HG03196 (cell line): ENCODE measurements around the gene KLK4.
A peak's percentile ranks its signal among the peaks of the same experiment; 100 is the strongest.

Source experiments
- ATAC-seq: cut with Tn5 transposase; IDR thresholded peaks from one replicate; pipeline ENCODE4 v1.9.1; 2021; ENCODE audit not compliant: unreplicated experiment

The KLK4 gene, protein sequence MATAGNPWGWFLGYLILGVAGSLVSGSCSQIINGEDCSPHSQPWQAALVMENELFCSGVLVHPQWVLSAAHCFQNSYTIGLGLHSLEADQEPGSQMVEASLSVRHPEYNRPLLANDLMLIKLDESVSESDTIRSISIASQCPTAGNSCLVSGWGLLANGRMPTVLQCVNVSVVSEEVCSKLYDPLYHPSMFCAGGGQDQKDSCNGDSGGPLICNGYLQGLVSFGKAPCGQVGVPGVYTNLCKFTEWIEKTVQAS

DNA sequence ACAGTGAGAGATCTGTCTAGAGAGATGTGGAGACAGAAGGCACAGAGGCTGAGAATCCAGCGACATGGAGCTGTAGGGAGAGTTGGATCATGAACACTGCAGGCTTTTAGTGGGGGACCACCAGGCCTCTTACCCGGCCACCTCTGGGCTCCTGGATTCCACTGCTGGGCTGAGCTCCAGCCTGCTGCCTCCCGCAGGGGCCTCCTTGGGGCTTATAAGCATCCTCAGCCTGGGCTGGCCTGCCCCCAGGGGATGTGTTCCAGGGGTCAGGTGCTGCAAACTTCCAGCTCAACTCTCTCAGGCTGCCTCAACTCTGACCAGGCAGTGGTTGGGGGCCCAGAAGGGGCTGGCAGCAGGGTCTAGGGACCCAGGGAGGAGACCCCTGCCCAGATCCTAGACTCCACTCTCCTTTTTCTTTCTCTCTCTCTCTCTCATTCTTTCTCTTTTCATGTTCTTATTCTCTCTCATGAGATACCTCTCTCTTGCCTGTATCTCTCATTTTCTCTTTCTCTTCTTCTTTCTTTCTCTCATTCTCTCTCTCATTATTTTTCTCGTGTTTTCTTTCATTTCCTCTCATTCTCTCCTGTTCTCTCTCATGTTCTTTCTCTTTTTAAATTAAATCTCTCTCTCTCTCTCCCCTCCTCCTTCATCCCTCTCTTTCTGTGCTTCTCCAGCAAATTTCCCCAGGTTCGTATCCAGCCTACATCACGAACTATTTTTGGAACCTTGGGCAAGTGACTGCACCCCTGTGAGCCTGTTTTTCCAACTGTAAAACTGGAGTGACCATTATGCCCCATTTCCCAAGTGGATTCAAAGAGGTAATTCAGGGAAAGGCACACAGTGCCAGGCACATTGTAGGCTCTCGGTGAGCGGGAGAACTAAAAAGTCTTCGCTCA lies at the start of gene KLK4:
KLK4 (minus strand) TSS at position 190 of the 896 bp plus-strand sequence. CDS start 657 bp downstream, outside the sequence.
- no peak for ATAC-seq

DNA sequence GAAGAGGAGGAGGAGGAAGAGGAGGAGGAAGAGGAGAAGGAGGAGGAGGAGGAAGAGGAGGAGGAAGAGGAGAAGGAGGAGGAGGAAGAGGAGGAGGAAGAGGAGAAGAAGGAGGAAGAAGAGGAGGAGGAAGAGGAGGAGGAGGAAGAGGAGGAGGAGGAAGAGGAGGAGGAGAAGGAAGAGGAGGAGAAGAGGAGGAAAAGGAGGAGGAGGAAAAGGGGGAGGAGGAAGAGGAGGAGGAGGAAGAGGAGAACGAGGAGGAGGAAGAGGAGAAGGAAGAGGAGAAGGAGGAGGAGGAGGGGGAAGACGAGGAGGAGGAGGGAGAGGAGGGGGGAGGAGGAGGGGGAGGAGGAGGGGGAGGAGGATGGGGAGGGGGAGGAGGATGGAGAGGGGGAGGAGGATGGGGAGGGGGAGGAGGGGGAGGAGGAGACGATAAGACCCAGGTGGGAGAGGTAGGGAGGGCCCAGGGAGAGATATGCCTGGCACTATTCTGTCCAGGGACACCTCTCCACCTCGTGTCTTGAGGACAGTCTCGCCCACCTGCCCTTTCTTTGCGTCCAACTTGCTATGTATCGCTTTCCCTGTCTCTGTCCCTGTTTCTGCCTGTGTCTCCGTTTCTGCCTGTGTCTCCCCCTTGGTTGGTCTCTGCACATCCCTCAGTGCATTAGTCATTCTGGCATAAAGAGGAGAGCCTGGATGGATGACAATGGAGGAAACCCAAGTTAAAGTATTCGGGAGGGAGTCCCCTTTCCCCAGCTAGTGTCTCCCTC lies 48.7 kb upstream of the KLK4 start:
- ATAC-seq: no peak

DNA sequence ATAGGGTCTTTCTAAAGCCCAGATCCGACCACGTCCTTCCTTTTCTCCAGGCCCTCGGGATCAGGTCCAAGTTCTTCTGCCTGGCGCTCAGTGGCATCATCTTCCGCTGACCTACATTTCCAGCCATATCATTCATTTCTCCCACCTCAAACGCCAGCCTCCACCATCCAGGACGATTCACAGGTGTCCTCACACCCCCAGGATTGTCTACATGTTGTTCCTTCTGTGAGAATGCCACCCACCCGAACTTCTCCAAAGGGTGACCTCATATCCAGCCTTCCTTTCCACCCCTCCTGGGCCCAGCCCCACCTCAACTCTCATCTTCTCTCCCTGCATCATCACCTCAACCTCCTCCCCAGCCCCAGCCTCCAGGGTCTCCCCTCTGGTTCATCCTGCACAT lies 46.4 kb upstream of the KLK4 start:
- no peak for ATAC-seq

DNA sequence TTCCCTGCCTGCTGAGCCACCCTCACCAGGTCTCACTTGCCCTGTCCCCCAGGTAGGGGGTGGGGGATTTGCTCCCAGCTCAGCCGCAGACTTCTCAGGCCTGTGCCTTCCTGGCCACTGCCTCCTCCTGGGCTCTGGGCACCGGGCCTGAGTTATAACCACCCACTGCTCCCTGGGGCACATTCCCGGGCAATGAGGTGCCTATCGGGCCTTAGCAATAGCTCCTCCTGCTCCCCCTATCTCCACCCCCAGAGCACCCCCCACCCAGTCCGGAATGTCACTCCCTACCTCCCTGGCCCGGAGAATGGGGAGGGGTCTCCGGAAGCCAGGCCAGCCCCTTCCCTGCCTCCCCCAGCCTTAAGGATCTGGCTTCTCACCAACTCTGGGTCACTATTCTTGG lies 41.7 kb upstream of the KLK4 start, which contains the start of gene KLK5:
KLK5 (minus strand) TSS at position 129 of the 400 bp plus-strand sequence. CDS start 381 bp downstream, outside the sequence.
- ATAC-seq: no peak

DNA sequence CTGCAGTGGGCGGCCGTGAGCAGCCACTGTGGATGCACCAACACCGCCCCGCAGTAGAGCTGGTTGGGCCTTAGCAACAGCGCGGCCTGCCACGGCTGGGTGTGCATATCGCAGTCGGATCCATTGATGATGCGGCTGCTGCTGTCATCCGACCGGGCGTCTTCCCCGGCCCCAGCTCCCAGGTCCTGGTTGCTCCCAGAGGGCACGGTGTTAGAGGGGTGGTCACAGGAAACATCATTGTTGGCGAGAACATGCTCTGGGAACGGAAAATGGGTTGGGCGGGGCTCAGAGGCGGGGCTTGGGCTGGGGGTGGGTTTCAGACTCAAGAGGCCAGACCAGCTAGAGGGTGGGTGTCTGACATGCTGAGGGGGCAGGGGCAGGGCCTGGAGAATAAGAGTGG lies 38.7 kb upstream of the KLK4 start:
- ATAC-seq: no peak

DNA sequence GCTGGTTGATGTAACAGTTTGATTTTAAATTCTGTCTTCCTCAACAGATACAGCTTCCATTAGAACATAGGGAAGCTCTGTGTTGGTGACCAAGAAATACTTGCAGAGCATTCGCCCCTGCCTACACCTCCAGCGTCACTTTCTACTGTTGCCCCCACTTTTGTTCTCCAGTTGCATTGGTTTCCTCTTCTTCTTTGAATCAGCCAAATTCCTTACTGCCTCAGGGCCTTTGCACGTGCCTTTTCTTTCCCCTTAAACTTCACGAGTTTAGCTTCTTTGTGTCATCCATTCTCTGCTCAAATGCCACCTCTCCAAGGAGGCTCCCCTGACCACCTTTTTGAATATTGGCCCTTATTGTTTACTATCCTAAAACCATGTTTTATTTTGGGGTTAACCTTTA lies 35.9 kb upstream of the KLK4 start:
- no peak for ATAC-seq

DNA sequence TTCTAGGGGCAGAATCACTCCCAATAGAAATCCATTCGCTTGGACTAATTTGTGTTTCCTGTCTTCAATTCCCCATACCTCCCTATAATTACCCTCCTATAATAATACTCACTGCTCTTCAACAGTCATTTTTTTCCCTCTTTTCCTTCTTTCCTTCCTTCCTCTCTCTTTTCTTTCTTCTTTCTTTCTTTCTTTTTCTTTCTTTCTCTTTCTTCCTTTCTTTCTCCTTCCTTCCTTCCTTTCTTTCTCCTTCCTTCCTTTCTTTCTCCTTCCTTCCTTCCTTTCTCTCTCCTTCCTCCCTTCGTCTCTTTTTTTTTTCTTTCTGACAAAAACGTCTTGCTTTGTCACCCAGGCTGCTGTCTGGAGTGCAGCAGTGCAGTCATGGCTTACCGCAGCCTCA lies 33.6 kb upstream of the KLK4 start:
- no peak for ATAC-seq

DNA sequence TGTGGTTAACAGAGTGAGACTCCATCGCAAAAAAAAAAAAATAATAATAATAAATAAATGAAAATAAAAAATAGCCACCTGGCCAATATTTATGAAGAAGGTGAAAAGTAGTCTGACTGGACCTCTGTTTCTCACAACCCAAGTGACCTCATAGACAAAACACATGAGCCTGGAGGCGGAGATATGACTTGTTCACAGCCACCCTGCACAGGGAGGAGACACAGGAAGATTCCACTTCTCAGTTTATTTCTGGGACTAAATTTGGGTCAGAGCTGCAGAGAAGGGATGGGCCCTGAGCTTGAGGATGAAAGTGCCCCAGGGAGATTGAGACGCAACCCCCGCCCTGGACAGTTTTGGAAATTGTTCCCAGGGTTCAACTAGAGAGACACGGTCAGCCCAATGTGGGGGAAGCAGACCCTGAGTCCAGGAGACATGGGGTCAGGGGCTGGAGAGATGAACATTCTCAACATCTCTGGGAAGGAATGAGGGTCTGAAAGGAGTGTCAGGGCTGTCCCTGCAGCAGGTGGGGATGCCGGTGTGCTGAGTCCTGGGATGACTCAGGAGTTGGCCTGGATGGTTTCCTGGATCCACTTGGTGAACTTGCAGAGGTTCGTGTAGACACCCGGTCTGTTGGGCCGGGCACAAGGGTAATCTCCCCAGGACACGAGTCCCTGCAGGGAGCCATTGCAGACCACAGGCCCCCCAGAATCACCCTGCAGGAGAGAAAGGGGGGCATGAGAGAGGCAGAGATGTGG lies 32.1 kb upstream of the KLK4 start:
- no peak for ATAC-seq

DNA sequence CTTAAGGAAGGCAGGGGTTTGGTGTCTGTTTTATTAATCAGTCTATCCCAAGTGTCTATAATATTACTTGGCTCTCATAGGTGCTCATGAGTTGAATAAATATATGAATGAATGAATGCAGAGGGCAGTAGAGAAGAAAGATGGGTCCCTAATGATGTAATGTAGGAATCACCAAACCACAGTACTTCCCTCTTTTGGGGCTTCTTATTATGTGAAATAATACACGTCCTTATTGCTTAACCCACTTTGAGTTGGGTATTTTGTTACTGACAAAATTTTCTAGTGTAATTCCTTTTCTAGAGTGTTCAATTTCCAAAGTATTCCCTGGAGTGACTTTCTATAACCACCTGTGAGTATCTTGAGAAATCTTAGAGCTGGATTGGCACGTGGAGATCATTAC lies 28.4 kb upstream of the KLK4 start:
- no peak for ATAC-seq

DNA sequence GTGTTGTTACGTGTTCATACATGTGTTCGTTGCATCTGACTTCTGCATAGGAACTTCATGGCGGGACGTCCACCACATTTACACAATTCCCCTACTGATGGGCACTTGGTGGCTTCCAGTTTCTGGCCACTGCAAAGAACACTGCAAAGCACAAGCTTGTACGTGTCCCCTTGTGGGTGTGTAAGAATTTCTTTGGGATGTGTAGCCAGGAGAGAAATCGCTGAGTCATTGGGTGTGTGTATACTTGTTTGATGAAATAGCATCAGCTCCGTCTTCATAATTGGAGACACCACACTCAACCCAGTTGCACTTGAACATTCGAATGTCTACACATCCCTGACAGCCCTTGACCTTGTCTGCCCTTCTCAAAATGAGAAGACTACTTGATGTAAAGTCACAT lies 22.4 kb upstream of the KLK4 start:
- no peak for ATAC-seq

DNA sequence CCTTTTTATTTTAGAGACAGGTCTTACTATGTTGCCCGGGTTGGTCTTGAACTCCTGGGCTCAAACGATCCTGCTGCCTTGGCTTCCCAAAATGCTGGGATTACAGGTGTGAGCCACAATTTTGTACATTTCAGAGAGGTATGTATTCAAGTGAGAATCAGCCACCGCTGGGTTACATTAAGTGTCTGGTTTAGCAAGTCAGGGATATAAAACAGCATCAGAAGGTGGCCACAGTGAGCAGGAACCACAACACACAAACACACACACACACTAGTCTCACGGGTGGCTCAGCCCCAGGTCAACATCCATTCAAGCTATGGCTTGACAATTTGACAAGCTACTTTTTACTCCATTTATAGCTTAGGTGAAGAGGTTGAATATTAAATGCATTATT lies 21.5 kb upstream of the KLK4 start:
- ATAC-seq: no peak

DNA sequence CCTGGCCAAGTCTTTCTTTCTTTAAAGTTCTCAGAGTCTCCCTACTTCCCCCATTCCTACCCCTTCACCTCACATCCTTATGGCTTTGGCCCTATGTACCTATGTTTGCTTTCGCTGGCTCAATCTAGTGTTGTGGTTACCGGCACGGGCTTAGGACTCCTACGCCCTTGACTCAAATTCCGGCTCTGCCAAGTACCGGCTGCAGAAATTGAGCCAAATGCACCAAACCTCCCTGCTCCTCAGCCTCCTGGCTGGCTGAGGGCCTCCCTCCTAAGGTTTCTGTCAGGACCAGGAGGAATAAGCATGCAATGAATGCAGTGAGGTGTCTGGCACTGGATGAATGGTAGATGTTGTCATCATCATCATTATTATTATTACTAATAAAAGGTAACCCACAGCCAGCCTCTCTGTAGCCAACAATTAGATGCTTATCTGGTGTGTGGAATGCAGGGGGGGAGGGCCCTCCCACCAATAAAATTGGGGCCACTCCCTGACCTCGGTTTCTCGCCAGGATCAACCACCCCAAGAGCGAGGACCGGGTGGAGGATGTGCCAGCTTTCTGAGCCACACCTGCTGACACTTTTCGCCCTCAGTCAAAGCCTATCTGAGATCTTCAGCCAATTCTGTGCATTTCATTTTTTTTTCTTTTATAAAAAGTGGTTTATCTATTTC lies 21.0 kb upstream of the KLK4 start:
- no peak for ATAC-seq

DNA sequence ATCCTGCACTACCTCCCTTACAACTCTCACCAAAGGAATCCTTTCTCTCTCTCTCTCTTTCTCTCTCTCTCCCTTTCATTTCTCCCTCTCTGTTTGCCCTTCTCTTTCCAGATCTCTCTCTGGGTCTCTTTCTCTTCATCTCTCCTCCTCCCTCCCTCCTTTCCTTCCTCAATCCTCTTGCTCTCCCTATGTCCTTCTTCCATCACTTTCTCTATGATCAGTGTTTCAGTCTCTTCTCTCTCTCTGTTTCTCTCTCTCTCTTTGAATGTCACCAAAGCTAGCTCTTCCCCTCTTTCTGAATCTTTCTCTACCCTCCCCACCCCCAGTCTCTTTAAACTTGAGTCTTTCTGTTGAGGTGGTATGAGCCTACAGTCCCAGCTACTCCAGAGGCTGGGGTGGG lies 19.8 kb upstream of the KLK4 start:
- ATAC-seq: no peak

DNA sequence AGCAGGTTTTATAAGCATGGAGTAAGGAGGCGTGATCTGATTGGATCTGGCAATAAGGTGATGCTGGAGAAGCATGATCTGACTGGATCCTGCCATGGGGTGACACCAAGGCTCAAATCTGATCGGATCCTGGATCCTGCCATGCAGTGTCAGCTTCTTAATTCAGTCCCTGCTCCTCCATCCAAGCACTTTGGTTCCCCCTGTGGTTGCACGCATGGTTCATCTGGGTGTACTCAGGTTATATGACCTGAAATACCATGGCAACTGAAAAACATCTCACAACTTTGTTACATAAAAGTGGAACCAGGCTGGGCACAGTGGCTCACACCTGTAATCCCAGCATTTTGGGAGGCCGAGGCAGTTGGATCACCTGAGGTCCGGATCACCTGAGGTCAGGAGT lies 17.6 kb upstream of the KLK4 start:
- ATAC-seq: no peak

DNA sequence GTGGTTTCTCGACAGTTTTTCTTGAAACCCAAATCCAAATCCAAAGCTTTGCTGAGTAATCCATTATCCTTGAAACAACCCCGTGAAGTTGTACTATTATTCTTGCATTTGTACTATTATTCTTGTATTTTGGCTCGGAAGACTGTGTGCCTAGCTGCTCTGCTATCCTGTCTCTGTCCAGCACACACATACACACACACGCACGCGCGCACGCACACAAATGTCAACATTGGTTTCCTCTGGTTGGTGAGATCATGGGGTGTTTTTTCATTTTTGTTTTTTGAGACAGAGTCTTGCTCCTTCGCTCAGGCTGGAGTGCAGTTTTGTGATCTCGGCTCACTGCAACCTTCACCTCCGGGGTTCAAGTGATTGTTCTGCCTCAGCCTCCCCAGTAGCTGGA lies 14.9 kb upstream of the KLK4 start:
- no peak for ATAC-seq

DNA sequence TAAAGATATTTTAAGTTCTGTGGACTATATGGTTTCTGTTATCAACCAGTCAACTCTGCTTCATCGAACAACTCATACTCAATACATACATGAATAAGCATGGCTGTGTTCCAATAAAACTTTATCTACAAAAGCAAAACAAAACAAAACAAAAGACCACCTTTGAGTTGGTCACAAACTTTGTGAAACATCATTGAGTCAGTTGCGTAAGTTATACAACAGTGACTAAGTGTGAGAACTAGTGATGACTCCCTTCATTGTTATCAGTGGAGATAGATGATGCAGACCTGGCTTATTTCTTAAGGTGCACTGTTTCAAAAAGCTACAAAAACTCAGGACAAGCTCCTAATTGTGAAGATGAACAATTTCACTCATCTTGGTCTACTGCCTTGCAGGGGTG lies 14.5 kb upstream of the KLK4 start:
- ATAC-seq: no peak

DNA sequence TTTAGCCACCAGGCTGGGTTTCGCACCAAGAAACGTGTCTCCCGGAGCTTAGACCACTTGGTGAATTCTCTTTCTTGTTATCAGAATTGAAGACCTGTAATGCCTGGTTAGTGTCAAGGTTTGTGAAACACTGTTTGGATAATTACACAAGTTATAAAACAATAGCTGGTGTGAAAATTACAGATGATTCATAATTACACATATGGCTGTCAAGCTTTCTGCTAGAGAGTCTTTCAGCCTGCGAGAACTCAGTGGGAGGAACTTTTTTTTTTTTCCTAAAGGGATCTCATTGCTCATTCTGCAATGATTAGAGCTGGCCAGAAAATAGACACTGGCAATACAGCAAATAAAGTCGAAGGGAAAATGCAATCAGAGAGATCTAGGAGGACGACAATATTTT lies 13.4 kb upstream of the KLK4 start:
- no peak for ATAC-seq

DNA sequence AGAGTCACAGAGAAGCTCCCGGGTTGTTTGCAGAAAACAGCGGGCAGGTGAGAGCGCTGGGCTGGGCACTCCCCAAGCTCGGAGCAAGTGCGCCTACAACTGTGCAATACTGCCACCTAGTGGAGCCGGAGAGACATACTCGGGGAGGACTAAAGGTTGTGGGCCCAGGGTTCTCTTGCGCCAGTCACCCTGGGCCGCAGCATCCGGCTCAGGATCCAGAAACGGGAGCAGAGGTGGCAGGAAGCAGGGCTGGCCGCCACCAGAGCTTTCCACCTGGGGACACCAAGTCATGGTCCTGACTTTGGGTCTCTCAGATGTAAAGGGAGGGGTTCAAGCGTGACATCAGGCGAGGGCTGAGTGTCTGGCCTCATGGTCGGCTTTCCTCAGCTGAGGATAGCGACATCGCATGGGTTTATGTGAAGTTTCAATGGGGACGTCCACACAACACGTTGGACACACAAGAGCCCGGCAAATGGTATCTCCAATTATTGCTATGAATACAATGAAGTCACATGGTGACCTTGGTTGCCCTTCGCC lies 11.2 kb upstream of the KLK4 start:
- peak; percentile 74 for ATAC-seq

DNA sequence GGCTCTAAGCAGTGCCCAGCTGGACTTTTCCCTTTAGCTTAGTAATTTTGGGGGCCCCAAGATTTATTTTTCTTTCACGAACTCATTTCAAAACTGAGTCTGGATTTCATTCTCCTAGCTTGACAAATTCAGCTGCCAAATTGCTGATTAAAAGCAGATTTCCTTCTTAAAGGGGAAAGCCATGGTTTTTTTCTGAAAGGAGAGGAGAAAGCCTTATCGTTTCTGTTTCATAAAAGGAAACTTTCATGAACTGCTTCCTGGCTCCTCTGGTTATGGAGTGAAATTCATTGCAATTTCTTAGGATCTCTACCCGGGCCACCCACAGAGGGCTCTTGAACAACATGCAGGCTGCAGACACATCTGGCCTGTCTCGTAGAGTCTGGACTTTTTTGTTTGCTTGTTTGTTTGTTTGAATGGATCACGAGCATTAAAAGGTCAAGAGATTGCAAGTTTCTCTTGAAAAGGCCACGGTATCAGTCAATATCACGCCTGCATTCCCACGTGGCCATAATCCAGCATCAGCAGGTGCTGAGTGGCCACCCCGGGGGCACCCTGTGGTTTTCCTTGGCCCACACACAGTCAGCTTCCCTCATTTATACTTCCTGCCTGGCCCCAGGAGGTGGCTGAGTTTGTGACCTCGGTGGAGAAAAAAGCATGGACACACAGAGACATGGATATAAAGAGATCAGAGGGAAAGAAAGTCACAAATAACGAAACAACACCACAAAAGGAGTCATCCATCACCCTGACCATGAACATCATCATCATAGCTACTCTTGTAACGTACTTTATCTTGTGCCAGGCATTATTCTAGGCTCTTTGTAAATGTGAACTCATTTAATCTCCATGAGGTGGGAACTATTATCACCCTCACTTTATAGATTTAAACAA lies 10.5 kb upstream of the KLK4 start:
- no peak for ATAC-seq
